DMS153 treated with DMSO at 0.1 percent for 48 hours (cell line): ENCODE results near the gene RABL6.
"Not testable (repeated sequence)": the region's sequence is repeated elsewhere in the genome, so short reads cannot be mapped to it uniquely, and the experiment has no call there.

Experiments
- DNase-seq: peaks from one replicate; lab custom pipeline; 2025; ENCODE audit not compliant: unreplicated experiment; lab: John Stamatoyannopoulos, UW

Gene RABL6, protein sequence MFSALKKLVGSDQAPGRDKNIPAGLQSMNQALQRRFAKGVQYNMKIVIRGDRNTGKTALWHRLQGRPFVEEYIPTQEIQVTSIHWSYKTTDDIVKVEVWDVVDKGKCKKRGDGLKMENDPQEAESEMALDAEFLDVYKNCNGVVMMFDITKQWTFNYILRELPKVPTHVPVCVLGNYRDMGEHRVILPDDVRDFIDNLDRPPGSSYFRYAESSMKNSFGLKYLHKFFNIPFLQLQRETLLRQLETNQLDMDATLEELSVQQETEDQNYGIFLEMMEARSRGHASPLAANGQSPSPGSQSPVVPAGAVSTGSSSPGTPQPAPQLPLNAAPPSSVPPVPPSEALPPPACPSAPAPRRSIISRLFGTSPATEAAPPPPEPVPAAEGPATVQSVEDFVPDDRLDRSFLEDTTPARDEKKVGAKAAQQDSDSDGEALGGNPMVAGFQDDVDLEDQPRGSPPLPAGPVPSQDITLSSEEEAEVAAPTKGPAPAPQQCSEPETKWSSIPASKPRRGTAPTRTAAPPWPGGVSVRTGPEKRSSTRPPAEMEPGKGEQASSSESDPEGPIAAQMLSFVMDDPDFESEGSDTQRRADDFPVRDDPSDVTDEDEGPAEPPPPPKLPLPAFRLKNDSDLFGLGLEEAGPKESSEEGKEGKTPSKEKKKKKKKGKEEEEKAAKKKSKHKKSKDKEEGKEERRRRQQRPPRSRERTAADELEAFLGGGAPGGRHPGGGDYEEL

GRCh38 chr9:136807281-136808074 is at the start of gene RABL6:
Gene RABL6 (plus strand): TSS chr9:136807948. CDS start chr9:136808197, 249 bp downstream.
- peak; percentile 54 for DNase-seq

GRCh38 chr9:136759001-136759400 is 48.7 kb upstream of the RABL6 start:
- no peak for DNase-seq

- DNase-seq = no peak
Measured at GRCh38 chr9:136759436-136760325, 48.1 kb upstream of the RABL6 start.

DNA sequence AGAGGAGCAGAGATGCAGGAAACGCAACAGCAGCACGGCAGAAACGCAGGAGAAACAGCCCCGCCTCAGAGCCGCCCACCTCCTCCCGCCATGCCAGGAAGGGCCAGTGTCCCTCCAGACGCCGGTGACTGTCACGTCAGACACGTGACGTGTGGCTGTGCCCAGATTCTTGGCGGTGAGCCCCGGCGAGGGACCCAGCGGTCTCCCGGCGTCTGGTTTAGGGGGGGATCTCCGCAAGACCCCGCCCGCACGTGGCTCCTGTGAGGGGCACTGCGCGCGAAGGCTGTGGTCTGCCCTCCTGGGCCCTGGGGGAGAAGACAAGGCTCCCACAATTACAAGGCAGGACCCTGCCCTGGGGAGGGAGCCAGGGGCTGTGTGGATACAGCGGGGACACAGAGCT is 47.3 kb upstream of the RABL6 start:
- no peak for DNase-seq

- peak; percentile 10 for DNase-seq
Measured at GRCh38 chr9:136760834-136761544, 46.8 kb upstream of the RABL6 start.

DNA sequence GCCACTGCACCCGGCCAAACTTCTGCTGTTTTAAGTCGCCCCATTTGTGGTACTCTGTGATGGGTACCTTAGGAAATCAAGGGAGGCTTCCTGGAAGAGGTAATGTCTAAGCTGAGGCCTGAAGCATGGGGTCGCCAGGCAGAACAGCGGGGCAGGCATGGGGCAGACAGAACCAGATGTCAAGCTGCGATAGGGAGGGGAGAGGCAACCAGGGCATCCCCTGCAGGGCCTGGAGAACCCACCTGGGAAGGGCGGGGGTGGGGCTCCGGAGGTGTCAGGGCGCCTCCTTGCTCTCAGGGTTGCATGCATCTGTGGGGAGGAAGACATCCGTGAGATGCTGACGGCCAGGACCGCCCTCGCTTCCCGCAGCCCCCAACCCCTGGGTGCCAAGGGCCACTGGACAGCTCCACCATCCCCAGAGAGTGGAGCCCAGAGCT is 46.2 kb upstream of the RABL6 start:
- DNase-seq = no peak

DNA sequence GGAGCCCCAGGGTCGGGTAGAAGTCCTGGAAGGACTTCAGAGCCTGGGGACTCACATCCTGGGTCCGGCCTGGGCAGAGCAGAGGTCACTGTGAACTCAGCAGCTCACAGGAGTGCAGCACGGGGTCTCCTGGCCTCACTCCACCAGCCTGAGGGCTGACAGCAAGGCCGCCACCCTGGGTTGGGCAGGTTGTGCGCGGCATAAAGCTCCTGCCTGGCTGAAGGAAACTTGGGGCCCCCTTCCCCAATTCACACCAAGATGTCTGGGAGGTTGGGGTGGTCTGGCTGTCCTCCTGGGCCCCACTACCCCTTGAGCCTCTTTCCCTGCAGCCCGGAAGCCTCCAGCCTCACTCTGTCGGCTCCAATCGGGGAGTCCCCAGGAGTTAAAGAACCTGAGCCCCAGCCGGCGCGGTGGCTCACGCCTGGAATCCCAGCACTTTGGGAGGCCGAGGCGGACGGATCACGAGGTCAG is 45.5 kb upstream of the RABL6 start:
- no peak for DNase-seq

DNA sequence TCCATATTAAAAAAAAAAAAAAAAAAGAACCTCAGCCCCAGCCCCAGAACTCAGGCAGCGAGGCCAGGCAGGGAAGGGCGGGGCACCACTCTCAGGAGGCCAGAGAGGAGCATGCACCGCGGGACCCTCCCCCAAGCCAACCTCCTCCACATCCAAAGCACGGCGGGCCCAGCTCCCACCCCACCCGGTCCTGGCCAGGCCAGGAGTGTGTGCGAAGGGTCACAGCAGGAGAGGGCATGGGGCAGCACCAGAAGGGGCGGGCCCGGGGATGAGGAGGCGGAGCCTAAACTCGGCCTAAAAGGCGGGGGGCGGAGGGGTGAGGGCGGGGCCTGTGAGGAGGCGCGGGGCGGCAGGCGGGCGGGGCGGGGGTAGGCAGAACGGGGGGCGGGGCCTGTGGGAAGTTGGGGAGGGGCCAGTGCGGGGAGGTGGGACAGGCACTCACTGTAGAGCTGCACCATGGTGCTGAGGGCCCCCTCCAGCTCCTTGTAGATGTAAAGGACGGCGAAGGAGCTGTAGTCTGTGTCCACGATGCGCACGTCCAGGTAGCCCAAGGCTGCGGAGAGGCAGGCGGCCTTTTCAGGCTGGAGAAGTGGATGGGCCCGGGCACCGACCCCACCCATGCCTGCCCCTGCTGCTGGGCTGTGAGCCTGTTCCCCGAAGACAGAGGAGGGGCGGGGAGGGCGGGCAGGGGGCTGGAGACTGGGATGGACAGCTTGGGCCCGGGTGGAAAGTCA is 44.7 kb upstream of the RABL6 start:
- DNase-seq = peak; percentile 51

GRCh38 chr9:136763649-136764035 is 44.1 kb upstream of the RABL6 start:
- no peak for DNase-seq

DNA sequence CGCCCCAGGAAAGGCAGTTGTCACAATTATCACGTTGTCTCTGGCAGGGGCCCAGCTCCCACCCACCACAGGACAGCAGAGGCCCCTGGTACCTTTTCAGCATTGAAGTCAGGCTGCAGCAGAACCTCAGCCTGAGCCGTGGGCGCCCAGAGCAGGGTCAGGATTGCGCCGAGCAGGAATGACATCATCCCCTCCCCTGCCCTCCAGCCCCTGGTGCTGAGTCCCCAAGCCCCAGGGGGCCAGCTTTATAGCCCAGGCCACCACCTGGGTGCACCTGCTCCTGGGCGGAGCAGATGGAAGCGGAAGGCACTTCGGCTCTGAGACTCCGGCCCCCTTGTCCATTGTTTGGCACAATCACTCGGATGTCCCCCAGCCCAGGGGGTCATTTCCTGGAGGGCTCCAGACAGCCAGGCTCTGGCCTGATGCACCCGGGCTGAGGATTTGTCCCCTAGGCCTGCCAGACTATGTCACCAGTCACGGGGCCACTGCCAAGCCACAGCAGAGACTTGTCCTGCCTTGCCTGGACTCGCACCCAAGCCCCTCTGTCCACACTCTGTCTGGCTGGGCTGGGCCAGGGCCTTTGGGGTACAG is 43.4 kb upstream of the RABL6 start, which contains the start of gene LCN15:
LCN15 (minus strand) TSS at position 218 of the 591 bp plus-strand sequence; CDS start at position 188, 30 bp downstream.
- peak; percentile 23 for DNase-seq

DNA sequence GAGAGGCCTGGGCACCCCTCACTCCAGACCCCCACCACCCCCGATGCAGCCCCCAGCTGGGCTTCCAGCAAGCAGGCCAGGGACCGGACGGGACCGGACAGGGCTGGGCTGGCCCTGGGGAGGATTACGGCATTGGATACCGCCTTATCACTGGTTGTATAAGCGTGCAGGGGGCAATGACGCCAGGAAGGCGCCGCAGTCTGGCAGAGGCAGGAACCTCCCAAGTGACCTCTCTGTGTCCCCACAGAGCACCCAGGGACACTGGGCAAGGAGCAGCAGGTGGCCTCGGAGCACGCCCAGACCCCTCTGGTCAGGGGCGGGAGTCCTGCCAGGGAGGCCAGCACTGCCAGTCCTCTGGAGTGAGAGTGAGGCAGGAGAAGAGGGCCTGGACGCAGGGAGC is 42.7 kb upstream of the RABL6 start:
- no peak for DNase-seq

- DNase-seq = not testable (repeated sequence)
Measured at GRCh38 chr9:136765745-136766409, 41.9 kb upstream of the RABL6 start.

GRCh38 chr9:136766410-136767120 is 41.2 kb upstream of the RABL6 start:
- DNase-seq = not testable (repeated sequence)

DNA sequence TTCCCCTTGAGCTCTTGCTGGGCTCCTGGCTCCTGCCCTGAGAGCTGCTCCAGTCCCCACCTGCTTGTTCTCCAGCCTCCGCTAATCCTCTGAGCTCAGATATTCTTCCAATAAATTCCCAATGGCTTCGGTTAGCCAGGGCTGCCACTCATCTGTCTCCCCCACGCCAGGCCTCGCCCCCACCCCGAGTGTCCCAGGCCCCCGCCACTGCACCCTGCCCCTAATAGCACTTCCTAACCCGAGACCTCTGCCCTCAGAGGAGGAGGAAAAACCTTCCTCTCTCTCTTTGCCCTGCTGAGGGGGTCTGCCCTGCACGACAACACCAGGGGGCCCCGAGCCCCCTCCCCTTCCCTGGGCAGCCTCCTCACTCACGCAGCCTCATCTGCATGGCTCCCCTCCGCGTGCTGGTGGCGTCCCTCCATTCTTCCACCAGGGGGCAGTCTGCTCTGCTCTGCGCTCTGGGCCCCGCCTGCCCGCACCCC is 38.0 kb upstream of the RABL6 start:
- no peak for DNase-seq

GRCh38 chr9:136771907-136772415 is 35.8 kb upstream of the RABL6 start:
- no peak for DNase-seq

- DNase-seq = no peak
Measured at GRCh38 chr9:136773386-136774044, 34.2 kb upstream of the RABL6 start.
